ENCODE results near the gene RAB11A. TPM values are rescaled to one million over a fixed set of nuclear protein-coding genes. Genes with fewer than 3 reads are reported as not detected.

RAB11A gene
- polyA plus RNA-seq, 1 donor from 2014 or later: 600 TPM

DNA sequence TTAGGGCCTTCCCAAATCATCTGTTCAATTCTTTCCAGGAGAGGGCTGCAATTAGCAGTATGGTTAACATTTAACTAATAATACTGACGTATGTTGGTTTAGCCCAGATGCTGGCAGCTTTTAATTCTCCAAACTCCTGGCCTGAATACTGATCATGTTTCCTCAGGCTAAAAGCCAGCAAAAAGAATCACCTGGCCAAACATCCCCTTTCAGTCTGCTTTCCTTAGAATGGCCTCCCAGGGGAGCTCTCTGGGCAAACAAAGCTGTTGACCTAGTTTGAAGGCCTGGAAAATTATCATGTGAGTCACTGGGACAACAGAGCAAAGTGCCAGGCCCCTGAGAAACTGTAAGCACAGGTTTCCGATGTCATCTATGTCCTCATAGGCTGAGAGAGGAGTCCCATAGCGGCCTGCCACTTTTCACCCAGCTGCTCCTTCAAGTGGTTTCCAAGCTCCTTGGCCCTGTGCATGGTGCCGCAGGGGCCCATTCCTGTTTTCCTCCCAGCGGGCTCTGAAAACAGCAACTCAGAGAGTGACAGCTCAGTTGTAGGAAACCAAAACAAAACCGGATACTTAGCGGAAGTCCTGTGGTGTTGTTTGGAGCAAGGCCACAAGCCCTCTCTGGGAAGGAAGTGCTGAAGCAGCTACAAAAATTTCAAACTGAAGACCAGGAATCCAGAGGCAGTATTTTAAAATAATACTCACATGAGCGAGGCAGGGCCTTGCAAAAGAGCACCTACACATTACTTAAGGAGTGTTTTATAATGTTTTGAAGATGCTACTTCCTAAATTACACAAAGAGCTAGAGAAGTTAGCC is 36.5 kb upstream of the RAB11A start:
- Histone ChIP-seq H3K9ac (ENCODE audit: low read length) (no peak overlapping the region), H3K9me2 (ENCODE audit: insufficient read depth, low read length) (no peaks in the 10 kb centered on the region), H3K9me3 (ENCODE audit: low read length) (no peaks in the 10 kb centered on the region), H3K27ac (ENCODE audit: low read length) (no peak overlapping the region), H3K4me2 (ENCODE audit: low read length) (no peak overlapping the region), H3K4me3 (ENCODE audit: low read length) (no peak overlapping the region), H3K79me2 (replicated peaks; ENCODE audit: insufficient read depth, low read length) (no peaks in the 10 kb centered on the region), H2AFZ (ENCODE audit: low read depth, low read length) (no peak overlapping the region), H3F3A (ENCODE audit: insufficient read depth, low read length, poor library complexity, severe bottlenecking) (no peaks in the 10 kb centered on the region), H4K20me1 (ENCODE audit: insufficient read depth) (no peaks in the 10 kb centered on the region), H3K27me3 (ENCODE audit: insufficient read depth, low read depth, low read length) (no peaks in the 10 kb centered on the region), H3K36me3 (ENCODE audit: insufficient read depth, low read length) (no peaks in the 10 kb centered on the region)
- TF ChIP-seq RAD21 (conservative IDR thresholded peaks at IDR 0.05) (no peak), EZH2 (IDR thresholded peaks at IDR 0.05; ENCODE audit: borderline replicate concordance, insufficient read depth, low read length, poor library complexity, severe bottlenecking) (no peak), SMC3 (conservative IDR thresholded peaks at IDR 0.05; ENCODE audit: poor library complexity) (no peak), POLR2AphosphoS5 (IDR thresholded peaks at IDR 0.05) (no peak), MXI1 (conservative IDR thresholded peaks at IDR 0.05; ENCODE audit: poor library complexity, severe bottlenecking) (no peak), EP300 (conservative IDR thresholded peaks at IDR 0.05; ENCODE audit: poor library complexity, severe bottlenecking) (no peak)
- TF ChIP-seq, protein P1, sequence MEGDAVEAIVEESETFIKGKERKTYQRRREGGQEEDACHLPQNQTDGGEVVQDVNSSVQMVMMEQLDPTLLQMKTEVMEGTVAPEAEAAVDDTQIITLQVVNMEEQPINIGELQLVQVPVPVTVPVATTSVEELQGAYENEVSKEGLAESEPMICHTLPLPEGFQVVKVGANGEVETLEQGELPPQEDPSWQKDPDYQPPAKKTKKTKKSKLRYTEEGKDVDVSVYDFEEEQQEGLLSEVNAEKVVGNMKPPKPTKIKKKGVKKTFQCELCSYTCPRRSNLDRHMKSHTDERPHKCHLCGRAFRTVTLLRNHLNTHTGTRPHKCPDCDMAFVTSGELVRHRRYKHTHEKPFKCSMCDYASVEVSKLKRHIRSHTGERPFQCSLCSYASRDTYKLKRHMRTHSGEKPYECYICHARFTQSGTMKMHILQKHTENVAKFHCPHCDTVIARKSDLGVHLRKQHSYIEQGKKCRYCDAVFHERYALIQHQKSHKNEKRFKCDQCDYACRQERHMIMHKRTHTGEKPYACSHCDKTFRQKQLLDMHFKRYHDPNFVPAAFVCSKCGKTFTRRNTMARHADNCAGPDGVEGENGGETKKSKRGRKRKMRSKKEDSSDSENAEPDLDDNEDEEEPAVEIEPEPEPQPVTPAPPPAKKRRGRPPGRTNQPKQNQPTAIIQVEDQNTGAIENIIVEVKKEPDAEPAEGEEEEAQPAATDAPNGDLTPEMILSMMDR (IDR thresholded peaks at IDR 0.05; ENCODE audit: poor library complexity, severe bottlenecking): no peak

DNA sequence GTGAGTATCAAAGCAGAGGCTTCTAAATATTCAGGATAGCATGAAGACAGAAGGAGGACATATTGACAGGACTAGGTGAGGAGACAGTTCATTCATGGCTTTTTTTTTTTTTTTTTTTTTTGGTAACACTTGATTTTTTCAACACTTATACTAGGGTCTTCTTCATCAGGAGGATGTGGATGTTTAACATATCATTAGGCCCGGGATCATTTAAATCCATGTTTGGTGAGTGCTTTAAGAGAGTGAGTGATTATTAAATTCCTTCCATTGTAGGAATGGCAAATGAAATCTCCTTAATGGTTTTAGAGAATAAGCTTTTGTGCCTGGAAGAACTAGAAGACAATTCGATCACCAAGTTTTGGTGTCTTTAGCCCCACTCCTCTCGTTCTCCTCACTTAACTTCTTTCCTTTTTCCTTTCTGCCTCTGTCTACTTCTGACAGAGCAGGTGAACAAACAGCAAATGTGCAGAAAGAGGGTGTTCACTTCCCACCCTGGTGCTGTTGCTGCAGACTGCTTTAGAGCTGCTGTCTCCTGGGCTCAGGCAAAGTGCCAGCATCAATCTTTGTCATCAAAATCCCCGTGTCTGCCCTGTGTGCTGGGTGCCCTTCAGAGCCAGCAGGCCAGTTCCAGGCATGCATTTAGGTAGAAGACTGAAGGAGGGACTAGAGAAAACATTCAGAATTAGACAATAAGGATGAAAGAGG is 35.6 kb upstream of the RAB11A start:
- no peaks in the 10 kb centered on the region for H3K9me3 ChIP-seq (ENCODE audit: low read length)
- H3K27me3 ChIP-seq (ENCODE audit: insufficient read depth, low read depth, low read length): no peaks in the 10 kb centered on the region
- H3K9ac ChIP-seq (ENCODE audit: low read length): no peak overlapping the region
- no peaks in the 10 kb centered on the region for H3K36me3 ChIP-seq (ENCODE audit: insufficient read depth, low read length)
- H3K27ac ChIP-seq (ENCODE audit: low read length): no peak overlapping the region
- no peak overlapping the region for H3K4me3 ChIP-seq (ENCODE audit: low read length)
- TF ChIP-seq TAF1 (IDR thresholded peaks at IDR 0.05; ENCODE audit: low read depth) (no peak), SMC3 (conservative IDR thresholded peaks at IDR 0.05; ENCODE audit: poor library complexity) (no peak), EP300 (conservative IDR thresholded peaks at IDR 0.05; ENCODE audit: poor library complexity, severe bottlenecking) (no peak), RAD21 (conservative IDR thresholded peaks at IDR 0.05) (no peak)
- TF ChIP-seq, protein P1 (IDR thresholded peaks at IDR 0.05; ENCODE audit: poor library complexity, severe bottlenecking): no peak
- TF ChIP-seq, protein P2, sequence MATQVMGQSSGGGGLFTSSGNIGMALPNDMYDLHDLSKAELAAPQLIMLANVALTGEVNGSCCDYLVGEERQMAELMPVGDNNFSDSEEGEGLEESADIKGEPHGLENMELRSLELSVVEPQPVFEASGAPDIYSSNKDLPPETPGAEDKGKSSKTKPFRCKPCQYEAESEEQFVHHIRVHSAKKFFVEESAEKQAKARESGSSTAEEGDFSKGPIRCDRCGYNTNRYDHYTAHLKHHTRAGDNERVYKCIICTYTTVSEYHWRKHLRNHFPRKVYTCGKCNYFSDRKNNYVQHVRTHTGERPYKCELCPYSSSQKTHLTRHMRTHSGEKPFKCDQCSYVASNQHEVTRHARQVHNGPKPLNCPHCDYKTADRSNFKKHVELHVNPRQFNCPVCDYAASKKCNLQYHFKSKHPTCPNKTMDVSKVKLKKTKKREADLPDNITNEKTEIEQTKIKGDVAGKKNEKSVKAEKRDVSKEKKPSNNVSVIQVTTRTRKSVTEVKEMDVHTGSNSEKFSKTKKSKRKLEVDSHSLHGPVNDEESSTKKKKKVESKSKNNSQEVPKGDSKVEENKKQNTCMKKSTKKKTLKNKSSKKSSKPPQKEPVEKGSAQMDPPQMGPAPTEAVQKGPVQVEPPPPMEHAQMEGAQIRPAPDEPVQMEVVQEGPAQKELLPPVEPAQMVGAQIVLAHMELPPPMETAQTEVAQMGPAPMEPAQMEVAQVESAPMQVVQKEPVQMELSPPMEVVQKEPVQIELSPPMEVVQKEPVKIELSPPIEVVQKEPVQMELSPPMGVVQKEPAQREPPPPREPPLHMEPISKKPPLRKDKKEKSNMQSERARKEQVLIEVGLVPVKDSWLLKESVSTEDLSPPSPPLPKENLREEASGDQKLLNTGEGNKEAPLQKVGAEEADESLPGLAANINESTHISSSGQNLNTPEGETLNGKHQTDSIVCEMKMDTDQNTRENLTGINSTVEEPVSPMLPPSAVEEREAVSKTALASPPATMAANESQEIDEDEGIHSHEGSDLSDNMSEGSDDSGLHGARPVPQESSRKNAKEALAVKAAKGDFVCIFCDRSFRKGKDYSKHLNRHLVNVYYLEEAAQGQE (IDR thresholded peaks at IDR 0.05; ENCODE audit: borderline replicate concordance): no peak
- no peaks in the 10 kb centered on the region for H3K79me2 ChIP-seq (replicated peaks; ENCODE audit: insufficient read depth, low read length)
- H3K4me2 ChIP-seq (ENCODE audit: low read length): no peak overlapping the region
- H4K20me1 ChIP-seq (ENCODE audit: insufficient read depth): no peaks in the 10 kb centered on the region
- no peaks in the 10 kb centered on the region for H3F3A ChIP-seq (ENCODE audit: insufficient read depth, low read length, poor library complexity, severe bottlenecking)
- H3K9me2 ChIP-seq (ENCODE audit: insufficient read depth, low read length): no peaks in the 10 kb centered on the region
- no peak overlapping the region for H2AFZ ChIP-seq (ENCODE audit: low read depth, low read length)
